Tibial nerve (tissue), 4 donors: ENCODE results near the gene BNIP1.

Source experiments
- CTCF ChIP-seq, 5 experiments: fragments of 200-600 bp in 3 of 5; fragments of 450-650 bp in 2 of 5; sonication (generic) in 3 of 5; IDR thresholded peaks; one replicate each; pipeline ENCODE4 v1.5.1; 2016 to 2019; ENCODE audit warnings: antibody characterized with exemption in 5 of 5, mild to moderate bottlenecking in 3 of 5, moderate library complexity in 2 of 5
- EP300 ChIP-seq, 2 donors: sonication (generic); formaldehyde crosslinking; IDR thresholded peaks; one replicate each; pipeline ENCODE4 v1.6.1; 2017; ENCODE audit warnings: antibody characterized with exemption in 2 of 2, mild to moderate bottlenecking in 1 of 2
- POLR2A ChIP-seq, 2 donors: fragments of 450-650 bp; IDR thresholded peaks; one replicate each; pipeline ENCODE4 v1.6.1; 2017; ENCODE audit warnings: antibody characterized with exemption in 2 of 2, mild to moderate bottlenecking in 2 of 2, moderate library complexity in 2 of 2

DNA sequence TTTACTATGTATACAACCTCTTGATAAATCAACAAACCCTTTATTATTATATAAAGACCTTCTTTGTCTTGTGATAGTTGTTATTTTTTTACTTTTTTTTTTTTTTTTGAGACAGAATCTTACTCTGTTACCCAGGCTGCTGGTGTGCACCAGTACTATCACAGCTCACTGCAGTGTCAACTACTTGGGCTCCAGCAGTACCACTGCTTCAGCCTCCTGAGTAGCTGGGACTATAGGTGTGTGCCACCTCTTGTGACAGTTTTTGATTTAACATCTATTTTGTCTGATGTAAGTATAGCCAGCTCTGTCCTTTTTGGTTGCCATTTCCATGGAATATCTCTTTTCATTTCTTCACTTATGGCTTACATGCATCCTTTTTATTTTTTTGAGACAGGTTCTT, 45.5 kb upstream of the BNIP1 start:
- TF ChIP-seq CTCF (IDR thresholded peaks at IDR 0.05) (no peak), POLR2A (IDR thresholded peaks at IDR 0.05) (no peak), EP300 (IDR thresholded peaks at IDR 0.05) (no peak)
